GM23338 (cell line): ENCODE data around the gene JUP. TPM values are rescaled to one million over a fixed set of nuclear protein-coding genes. Genes with fewer than 3 reads are reported as not detected.

Experiments used
- ATAC-seq: fragments of 200-7000 bp; cut with Tn5 transposase; 3 replicates; pipeline ENCODE4 v1.9.1; 2020
- DNase-seq: peaks from one replicate; pipeline ENCODE4 v3.0.0-alpha.2; 2015; ENCODE audit warnings: low spot score
- H2AFZ ChIP-seq: fragments of 200-600 bp; sonication (generic); 2 replicates; pipeline ENCODE4 v1.8.0; 2016; ENCODE audit warnings: antibody characterized with exemption, mild to moderate bottlenecking, moderate library complexity
- H3F3A ChIP-seq: fragments of 200-600 bp; sonication (generic); replicated peaks from 2 replicates; pipeline ENCODE4 v1.8.0; 2017; ENCODE audit warnings: antibody characterized with exemption, mixed run types, low read depth
- H3K27ac ChIP-seq: fragments of 200-600 bp; sonication (generic); 2 replicates; pipeline ENCODE4 v1.6.1; 2016; ENCODE audit warnings: low read depth
- H3K27me3 ChIP-seq: fragments of 200-600 bp; sonication (generic); 2 replicates; pipeline ENCODE4 v1.8.0; 2016; ENCODE audit warnings: mild to moderate bottlenecking, mixed run types, moderate library complexity; ENCODE audit not compliant: insufficient read depth
- H3K36me3 ChIP-seq: fragments of 200-600 bp; sonication (generic); 2 replicates; pipeline ENCODE4 v1.8.0; 2016; ENCODE audit warnings: mild to moderate bottlenecking; ENCODE audit not compliant: insufficient read depth
- H3K4me1 ChIP-seq: fragments of 200-600 bp; sonication (generic); 2 replicates; pipeline ENCODE4 v1.8.0; 2016; ENCODE audit warnings: mild to moderate bottlenecking, moderate library complexity; ENCODE audit not compliant: insufficient read depth
- H3K4me2 ChIP-seq: fragments of 200-600 bp; sonication (generic); 2 replicates; pipeline ENCODE4 v1.7.1; 2017; ENCODE audit warnings: mixed run types
- H3K4me3 ChIP-seq: fragments of 200-600 bp; sonication (generic); 2 replicates; pipeline ENCODE4 v1.6.1; 2016; ENCODE audit warnings: mixed run types
- H3K79me2 ChIP-seq: fragments of 200-600 bp; sonication (generic); replicated peaks from 2 replicates; pipeline ENCODE4 v1.8.0; 2017; ENCODE audit warnings: mild to moderate bottlenecking; ENCODE audit not compliant: insufficient read depth
- H3K9me2 ChIP-seq: fragments of 200-600 bp; sonication (generic); 2 replicates; pipeline ENCODE4 v1.8.0; 2017; ENCODE audit not compliant: insufficient read depth
- H4K20me1 ChIP-seq: fragments of 200-600 bp; sonication (generic); replicated peaks from 2 replicates; pipeline ENCODE4 v1.8.0; 2017; ENCODE audit warnings: mild to moderate bottlenecking; ENCODE audit not compliant: insufficient read depth
- H3K27ac Mint-ChIP-seq: 2 replicates; pipeline ENCODE4 v1.8.0; 2020; ENCODE audit warnings: inconsistent platforms, mild to moderate bottlenecking, moderate library complexity, mixed read lengths
- H3K27me3 Mint-ChIP-seq: 3 replicates; pipeline ENCODE4 v1.8.0; 2022; ENCODE audit warnings: low read depth, mild to moderate bottlenecking, moderate library complexity, mixed read lengths, inconsistent platforms; ENCODE audit not compliant: insufficient read depth, poor library complexity
- H3K36me3 Mint-ChIP-seq: 3 replicates; pipeline ENCODE4 v1.8.0; 2021; ENCODE audit warnings: low read depth, mild to moderate bottlenecking, inconsistent platforms, moderate library complexity, mixed read lengths
- H3K4me1 Mint-ChIP-seq: 3 replicates; pipeline ENCODE4 v1.8.0; 2020; ENCODE audit warnings: mild to moderate bottlenecking, inconsistent platforms, mixed read lengths
- H3K4me3 Mint-ChIP-seq: 3 replicates; pipeline ENCODE4 v1.8.0; 2021; ENCODE audit warnings: moderate library complexity, mild to moderate bottlenecking, inconsistent platforms, mixed read lengths
- H3K9me3 Mint-ChIP-seq: 3 replicates; pipeline ENCODE4 v1.8.0; 2020; ENCODE audit warnings: moderate library complexity, mild to moderate bottlenecking, inconsistent platforms, mixed read lengths
- EZH2 ChIP-seq: fragments of 200-600 bp; sonication (generic); IDR thresholded peaks from one replicate; pipeline ENCODE4 v1.8.0; 2017; ENCODE audit warnings: antibody characterized with exemption, mild to moderate bottlenecking, low read depth; ENCODE audit not compliant: unreplicated experiment
- polyA plus RNA-seq: library from polyadenylated mRNA; unstranded; fragments of >200 nt; fragmentation: Nextera tagmentation; extraction: Ambion mirVana; gene quantifications from 2 replicates; pipeline ENCODE4 v1.2.1, GENCODE V29; 2016
- total RNA-seq: library from RNA; depleted of rRNA; stranded (reverse); fragments of >200 nt; shearing (Covaris generic); gene quantifications from 2 replicates; pipeline ENCODE4 v1.2.3, GENCODE V29; 2014
- TF ChIP-seq, protein P1 (sequence below): fragments of 250-450 bp; sonication (Bioruptor Pico); IDR thresholded peaks from 2 replicates; pipeline ENCODE4 v1.5.0; 2020; ENCODE audit warnings: mild to moderate bottlenecking, moderate library complexity

JUP gene
- total and polyA plus RNA-seq, 2 experiments from 2014 or later = 45.5 to 177 TPM

DNA sequence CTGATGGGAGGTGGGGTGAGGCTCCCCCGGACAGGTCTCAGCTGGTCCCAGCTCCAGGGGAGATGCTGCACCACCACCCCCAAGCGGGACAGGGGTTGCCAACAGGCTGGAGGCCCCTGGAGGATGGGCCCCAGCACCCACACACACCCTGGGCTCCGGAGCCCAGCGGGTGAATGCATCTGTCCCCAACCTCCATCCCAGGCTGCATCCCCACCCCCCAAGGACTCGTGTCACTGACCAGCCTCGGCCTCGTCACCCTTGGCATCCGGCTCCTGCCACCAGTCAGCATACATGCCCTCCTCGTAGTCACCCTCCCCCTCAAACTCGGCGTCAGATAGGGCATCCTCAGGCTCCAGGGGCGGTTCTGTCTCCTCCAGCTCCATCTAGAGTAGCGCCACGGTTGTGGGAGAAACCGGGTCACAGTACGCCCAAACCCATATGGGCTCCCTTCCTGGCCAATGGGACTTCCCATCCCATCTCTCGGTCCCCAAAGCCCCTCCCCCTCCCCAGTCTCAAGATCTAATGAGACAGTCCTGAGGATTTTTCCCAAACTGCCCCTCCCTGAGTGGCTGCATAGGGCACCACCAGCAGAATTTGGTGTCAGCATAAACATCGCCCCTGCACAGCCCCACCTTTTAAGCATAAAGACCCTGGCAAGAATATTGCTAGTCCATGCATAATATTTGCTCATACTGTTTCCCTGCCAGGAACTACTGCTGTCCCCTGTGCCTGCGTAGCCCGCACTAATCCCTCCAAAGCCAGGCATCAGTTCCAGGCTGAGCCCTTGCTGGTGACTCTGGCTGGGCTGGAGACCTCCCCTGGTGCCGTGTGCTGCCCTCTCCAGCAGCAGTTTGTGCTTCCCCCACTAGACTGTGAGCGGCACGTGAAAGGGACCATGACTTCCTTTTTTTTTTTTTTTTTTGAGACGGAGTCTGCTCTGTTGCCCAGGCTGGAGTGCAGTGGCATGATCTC, 16.8 kb upstream of the JUP start:
- Histone ChIP-seq H3K4me1 (peaks cover 14% of the 10 kb centered on the region), H3K27ac (no peak overlapping the region), H3K27me3 (no peaks in the 10 kb centered on the region), H4K20me1 (no peaks in the 10 kb centered on the region; the same call in 1 of the 2 replicates), H2AFZ (no peak overlapping the region), H3K4me3 (no peak overlapping the region), H3K9me2 (no peaks in the 10 kb centered on the region), H3F3A (no peaks in the 10 kb centered on the region; the same call in 1 of the 2 replicates), H3K4me2 (peak overlapping the region; percentile 26; the same call in 1 of the 2 replicates), H3K36me3 (no peaks in the 10 kb centered on the region), H3K79me2 (no peaks in the 10 kb centered on the region)
- Mint-ChIP-seq H3K9me3 (no peaks in the 10 kb centered on the region), H3K4me1 (peaks cover 26% of the 10 kb centered on the region), H3K4me3 (no peak overlapping the region), H3K36me3 (peaks cover 36% of the 10 kb centered on the region), H3K27ac (no peak overlapping the region), H3K27me3 (peaks cover 15% of the 10 kb centered on the region)
- ATAC-seq (no peak), DNase-seq (peak; percentile 45)
- no peak for TF ChIP-seq EZH2
- TF ChIP-seq, protein P1, sequence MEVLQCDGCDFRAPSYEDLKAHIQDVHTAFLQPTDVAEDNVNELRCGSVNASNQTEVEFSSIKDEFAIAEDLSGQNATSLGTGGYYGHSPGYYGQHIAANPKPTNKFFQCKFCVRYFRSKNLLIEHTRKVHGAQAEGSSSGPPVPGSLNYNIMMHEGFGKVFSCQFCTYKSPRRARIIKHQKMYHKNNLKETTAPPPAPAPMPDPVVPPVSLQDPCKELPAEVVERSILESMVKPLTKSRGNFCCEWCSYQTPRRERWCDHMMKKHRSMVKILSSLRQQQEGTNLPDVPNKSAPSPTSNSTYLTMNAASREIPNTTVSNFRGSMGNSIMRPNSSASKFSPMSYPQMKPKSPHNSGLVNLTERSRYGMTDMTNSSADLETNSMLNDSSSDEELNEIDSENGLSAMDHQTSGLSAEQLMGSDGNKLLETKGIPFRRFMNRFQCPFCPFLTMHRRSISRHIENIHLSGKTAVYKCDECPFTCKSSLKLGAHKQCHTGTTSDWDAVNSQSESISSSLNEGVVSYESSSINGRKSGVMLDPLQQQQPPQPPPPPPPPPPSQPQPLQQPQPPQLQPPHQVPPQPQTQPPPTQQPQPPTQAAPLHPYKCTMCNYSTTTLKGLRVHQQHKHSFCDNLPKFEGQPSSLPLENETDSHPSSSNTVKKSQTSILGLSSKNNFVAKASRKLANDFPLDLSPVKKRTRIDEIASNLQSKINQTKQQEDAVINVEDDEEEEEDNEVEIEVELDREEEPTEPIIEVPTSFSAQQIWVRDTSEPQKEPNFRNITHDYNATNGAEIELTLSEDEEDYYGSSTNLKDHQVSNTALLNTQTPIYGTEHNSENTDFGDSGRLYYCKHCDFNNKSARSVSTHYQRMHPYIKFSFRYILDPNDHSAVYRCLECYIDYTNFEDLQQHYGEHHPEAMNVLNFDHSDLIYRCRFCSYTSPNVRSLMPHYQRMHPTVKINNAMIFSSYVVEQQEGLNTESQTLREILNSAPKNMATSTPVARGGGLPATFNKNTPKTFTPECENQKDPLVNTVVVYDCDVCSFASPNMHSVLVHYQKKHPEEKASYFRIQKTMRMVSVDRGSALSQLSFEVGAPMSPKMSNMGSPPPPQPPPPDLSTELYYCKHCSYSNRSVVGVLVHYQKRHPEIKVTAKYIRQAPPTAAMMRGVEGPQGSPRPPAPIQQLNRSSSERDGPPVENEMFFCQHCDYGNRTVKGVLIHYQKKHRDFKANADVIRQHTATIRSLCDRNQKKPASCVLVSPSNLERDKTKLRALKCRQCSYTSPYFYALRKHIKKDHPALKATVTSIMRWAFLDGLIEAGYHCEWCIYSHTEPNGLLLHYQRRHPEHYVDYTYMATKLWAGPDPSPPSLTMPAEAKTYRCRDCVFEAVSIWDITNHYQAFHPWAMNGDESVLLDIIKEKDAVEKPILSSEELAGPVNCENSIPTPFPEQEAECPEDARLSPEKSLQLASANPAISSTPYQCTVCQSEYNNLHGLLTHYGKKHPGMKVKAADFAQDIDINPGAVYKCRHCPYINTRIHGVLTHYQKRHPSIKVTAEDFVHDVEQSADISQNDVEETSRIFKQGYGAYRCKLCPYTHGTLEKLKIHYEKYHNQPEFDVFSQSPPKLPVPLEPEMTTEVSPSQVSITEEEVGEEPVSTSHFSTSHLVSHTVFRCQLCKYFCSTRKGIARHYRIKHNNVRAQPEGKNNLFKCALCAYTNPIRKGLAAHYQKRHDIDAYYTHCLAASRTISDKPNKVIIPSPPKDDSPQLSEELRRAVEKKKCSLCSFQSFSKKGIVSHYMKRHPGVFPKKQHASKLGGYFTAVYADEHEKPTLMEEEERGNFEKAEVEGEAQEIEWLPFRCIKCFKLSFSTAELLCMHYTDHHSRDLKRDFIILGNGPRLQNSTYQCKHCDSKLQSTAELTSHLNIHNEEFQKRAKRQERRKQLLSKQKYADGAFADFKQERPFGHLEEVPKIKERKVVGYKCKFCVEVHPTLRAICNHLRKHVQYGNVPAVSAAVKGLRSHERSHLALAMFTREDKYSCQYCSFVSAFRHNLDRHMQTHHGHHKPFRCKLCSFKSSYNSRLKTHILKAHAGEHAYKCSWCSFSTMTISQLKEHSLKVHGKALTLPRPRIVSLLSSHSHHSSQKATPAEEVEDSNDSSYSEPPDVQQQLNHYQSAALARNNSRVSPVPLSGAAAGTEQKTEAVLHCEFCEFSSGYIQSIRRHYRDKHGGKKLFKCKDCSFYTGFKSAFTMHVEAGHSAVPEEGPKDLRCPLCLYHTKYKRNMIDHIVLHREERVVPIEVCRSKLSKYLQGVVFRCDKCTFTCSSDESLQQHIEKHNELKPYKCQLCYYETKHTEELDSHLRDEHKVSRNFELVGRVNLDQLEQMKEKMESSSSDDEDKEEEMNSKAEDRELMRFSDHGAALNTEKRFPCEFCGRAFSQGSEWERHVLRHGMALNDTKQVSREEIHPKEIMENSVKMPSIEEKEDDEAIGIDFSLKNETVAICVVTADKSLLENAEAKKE (CRISPR knock-in tag) = no peak
